ENCODE data around the gene LRRC28. TPM values are rescaled to one million over a fixed set of nuclear protein-coding genes. Genes with fewer than 3 reads are reported as not detected.

Gene LRRC28
- total RNA-seq, 1 donor from 2014 or later: 22.9 TPM

- Histone ChIP-seq H3K4me1 (peaks cover 15% of the 10 kb centered on the region), H3K36me3 (no peaks in the 10 kb centered on the region), H3K27me3 (ENCODE audit: low read depth) (no peaks in the 10 kb centered on the region), H3K27ac (replicated peaks) (no peak overlapping the region), H3K9me3 (replicated peaks) (no peaks in the 10 kb centered on the region), H3K4me3 (no peak overlapping the region)
- intact Hi-C loops (cut with micrococcal nuclease): no loop called here
- no peak for TF ChIP-seq CTCF (IDR thresholded peaks at IDR 0.05; ENCODE audit: borderline replicate concordance)
- no peak for DNase-seq
These were observed 80.1 kb downstream of the LRRC28 start for GRCh38 chr15:99331381-99331780.

- DNase-seq: no peak
- Histone ChIP-seq H3K36me3 (no peaks in the 10 kb centered on the region), H3K4me3 (no peak overlapping the region), H3K9me3 (replicated peaks) (no peaks in the 10 kb centered on the region), H3K27ac (replicated peaks) (no peak overlapping the region), H3K27me3 (ENCODE audit: low read depth) (no peaks in the 10 kb centered on the region), H3K4me1 (peaks cover 8% of the 10 kb centered on the region)
- intact Hi-C loops (cut with micrococcal nuclease): no loop called here
- TF ChIP-seq CTCF (IDR thresholded peaks at IDR 0.05; ENCODE audit: borderline replicate concordance): no peak
These were observed 82.1 kb downstream of the LRRC28 start for GRCh38 chr15:99333413-99333812.

- H3K9me3 ChIP-seq (replicated peaks): no peaks in the 10 kb centered on the region
- no peak overlapping the region for H3K4me3 ChIP-seq
- no peak for TF ChIP-seq CTCF (IDR thresholded peaks at IDR 0.05; ENCODE audit: borderline replicate concordance)
These were observed 82.7 kb downstream of the LRRC28 start for GRCh38 chr15:99333981-99334380.

GRCh38 chr15:99335508-99335907 lies 84.2 kb downstream of the LRRC28 start:
- Histone ChIP-seq H3K4me3 (no peak overlapping the region), H3K27ac (replicated peaks) (no peak overlapping the region), H3K36me3 (no peaks in the 10 kb centered on the region), H3K4me1 (peaks cover 17% of the 10 kb centered on the region), H3K9me3 (replicated peaks) (no peaks in the 10 kb centered on the region), H3K27me3 (ENCODE audit: low read depth) (no peaks in the 10 kb centered on the region)
- DNase-seq: no peak
- no peak for TF ChIP-seq CTCF (IDR thresholded peaks at IDR 0.05; ENCODE audit: borderline replicate concordance)
- intact Hi-C loops (cut with micrococcal nuclease): no loop called here

More at GRCh38 chr15:99333981-99334380, 82.7 kb downstream of the LRRC28 start:
- Histone ChIP-seq H3K27me3 (ENCODE audit: low read depth) (no peaks in the 10 kb centered on the region), H3K4me1 (peaks cover 8% of the 10 kb centered on the region), H3K27ac (replicated peaks) (no peak overlapping the region), H3K36me3 (no peaks in the 10 kb centered on the region)
- intact Hi-C loops (cut with micrococcal nuclease): no loop called here
- DNase-seq: no peak

- H3K9me3 ChIP-seq (replicated peaks): no peaks in the 10 kb centered on the region
- no peaks in the 10 kb centered on the region for H3K36me3 ChIP-seq
- H3K4me3 ChIP-seq: no peak overlapping the region
- H3K27ac ChIP-seq (replicated peaks): no peak overlapping the region
- TF ChIP-seq CTCF (IDR thresholded peaks at IDR 0.05; ENCODE audit: borderline replicate concordance): no peak
- H3K27me3 ChIP-seq (ENCODE audit: low read depth): no peaks in the 10 kb centered on the region
- intact Hi-C loops (cut with micrococcal nuclease): no loop called here
- peaks cover 17% of the 10 kb centered on the region for H3K4me1 ChIP-seq
- DNase-seq: no peak
These were observed 85.5 kb downstream of the LRRC28 start for GRCh38 chr15:99336794-99337193.

- no peak overlapping the region for H3K4me3 ChIP-seq
- intact Hi-C loops (cut with micrococcal nuclease): no loop called here
- H3K4me1 ChIP-seq: peaks cover 28% of the 10 kb centered on the region
These were observed 89.1 kb downstream of the LRRC28 start for GRCh38 chr15:99340347-99340746.

More at GRCh38 chr15:99340347-99340746, 89.1 kb downstream of the LRRC28 start:
- DNase-seq: no peak
- Histone ChIP-seq H3K27me3 (ENCODE audit: low read depth) (no peaks in the 10 kb centered on the region), H3K36me3 (no peaks in the 10 kb centered on the region), H3K27ac (replicated peaks) (peak overlapping the region; percentile 30), H3K9me3 (replicated peaks) (no peaks in the 10 kb centered on the region)
- no peak for TF ChIP-seq CTCF (IDR thresholded peaks at IDR 0.05; ENCODE audit: borderline replicate concordance)

All from left ventricle myocardium inferior (tissue), 1 donor.